Hindlimb muscle (tissue), 1 donor: ENCODE data around the gene SCAANT1. TPM values are rescaled to one million over a fixed set of nuclear protein-coding genes. Genes with fewer than 3 reads are reported as not detected.

Experiments used
- DNase-seq: peaks from one replicate; pipeline ENCODE4 v3.0.0-alpha.2; 2013
- polyA plus RNA-seq: library from polyadenylated mRNA; unstranded; fragments of 120-200 nt; gene quantifications from one replicate; pipeline ENCODE4 v1.2.1, GENCODE V29; 2013; ENCODE audit not compliant: insufficient read length

SCAANT1 gene
- polyA plus RNA-seq, 1 donor: 1.1 TPM

DNA sequence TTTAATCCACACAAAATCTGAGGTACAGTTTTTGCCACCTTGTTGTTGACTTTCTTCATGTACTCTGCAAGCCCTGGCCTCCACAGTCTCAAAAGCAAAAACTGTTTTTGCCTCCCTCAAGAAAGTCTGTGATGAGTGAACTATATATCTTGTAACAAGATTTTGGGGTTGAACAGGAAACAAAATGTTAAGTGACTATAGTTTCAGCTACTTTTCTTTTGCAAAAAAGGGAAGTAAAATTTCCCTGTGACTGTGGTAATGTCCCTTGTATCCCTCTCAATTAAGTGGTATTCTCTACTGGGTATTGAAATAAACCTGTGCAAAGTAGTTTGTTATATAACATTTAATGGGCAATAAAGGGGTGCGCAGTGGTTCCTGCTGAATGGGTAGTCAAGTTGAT is 21.3 kb upstream of the SCAANT1 start:
- no peak for DNase-seq

DNA sequence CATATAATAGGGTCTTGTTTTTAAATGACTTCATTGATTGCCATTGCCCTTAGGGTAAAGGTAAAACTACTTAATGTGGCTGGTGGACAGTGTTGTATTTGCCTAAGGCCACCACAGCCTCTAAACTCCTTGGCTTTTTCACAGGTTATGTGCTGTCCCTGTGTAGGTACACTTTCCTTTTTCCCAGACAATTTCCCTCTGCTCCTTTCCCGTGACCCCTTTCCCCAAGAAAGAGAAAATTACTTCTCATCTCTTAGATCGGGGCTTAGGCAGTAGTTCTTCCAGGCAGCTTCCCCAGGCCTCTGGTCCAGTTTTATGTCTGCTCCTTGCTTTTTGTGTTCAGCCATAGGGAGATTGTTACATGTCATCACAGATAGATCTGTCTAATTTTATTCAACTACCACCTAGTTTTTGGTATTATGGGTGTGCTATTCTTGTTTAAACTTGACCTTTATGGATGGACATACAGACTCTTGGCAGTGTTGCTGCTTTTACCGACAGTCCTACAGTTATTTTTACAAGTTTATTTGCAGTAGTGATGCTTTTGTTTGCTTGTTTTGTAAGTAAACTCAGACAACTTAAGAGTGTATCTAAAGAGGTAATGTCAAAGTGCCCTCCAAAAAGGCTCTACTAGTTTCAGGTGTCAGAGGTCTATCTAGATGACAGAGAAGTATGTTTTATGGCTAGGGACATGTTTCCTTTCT is 20.5 kb upstream of the SCAANT1 start:
- no peak for DNase-seq

DNA sequence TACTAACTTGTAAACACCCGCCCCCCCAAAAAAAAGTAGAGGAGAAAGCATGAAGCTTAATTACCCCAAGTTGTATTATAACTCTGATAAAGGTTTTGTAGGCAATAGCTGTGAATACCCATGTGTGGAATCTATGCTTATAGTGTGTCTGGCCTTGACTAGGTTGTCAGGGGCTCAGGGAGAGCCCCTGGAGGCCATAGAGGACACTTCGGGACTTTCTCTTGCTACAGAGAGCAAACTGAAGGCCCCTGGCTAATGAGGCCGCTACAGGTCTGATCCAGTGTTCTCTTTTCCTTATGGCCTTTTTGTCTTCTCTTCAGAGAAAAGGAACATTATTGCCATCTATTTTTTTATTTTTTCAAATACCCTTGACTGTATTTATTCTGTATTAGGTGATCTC is 19.1 kb upstream of the SCAANT1 start:
- DNase-seq: no peak

DNA sequence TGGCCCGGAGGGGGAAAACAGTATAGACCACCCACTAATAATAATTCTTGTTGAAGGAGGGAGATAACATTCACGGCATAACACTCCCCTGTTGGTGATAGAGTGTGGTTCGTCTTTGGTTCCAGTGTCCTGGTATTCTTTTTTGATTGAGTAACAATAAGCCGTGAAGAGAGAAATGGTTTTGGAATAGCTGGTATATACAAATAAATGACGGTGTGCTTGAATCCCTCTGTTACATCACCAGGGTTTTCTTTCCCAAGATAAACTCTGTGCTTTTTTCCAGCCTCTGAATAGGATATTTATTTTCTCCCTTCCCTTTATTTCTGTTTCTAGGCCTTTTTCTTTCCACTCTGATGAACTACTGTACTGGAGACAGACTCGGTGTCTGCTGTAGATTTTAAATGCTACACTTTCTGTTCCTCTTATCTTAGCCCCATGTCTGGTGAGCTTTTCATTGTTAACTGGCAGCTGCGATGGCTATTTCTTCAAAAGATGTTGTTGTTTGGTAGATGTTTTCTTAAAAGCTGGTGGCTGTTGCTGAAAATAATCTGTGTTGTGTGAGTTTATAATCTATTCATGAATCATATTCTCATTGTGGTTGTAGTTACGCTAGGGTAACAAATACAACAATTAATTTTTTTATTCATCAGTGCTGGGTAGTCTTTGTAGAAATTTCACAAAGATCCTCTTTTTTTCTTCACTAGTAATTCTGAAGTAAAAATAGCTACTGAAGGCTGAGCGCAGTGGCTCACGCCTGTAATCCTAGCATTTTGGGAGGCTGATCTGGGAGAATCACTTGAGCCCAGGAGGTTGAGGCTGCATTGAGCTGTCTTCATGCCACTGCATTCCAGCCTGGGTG is 15.5 kb upstream of the SCAANT1 start:
- no peak for DNase-seq

DNA sequence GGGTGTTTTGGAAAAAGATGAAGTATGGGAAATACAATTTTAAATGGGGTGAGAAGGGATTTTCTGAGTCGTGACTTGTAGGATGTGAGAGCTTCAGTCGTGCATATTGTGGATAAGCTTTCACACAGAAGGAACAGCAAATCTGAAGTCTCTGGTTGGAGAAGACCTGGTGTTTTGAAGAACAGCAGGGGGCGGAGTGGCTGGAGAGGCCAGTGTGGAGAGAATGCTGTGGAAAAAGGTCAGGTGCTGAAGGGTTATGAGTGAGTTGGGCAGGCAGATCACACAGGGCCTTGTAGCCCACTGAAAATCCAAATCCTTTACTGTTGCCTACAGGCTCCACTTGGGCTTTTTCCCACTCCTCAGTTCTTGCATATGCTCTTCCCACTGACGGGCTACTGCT is 14.1 kb upstream of the SCAANT1 start:
- no peak for DNase-seq

DNA sequence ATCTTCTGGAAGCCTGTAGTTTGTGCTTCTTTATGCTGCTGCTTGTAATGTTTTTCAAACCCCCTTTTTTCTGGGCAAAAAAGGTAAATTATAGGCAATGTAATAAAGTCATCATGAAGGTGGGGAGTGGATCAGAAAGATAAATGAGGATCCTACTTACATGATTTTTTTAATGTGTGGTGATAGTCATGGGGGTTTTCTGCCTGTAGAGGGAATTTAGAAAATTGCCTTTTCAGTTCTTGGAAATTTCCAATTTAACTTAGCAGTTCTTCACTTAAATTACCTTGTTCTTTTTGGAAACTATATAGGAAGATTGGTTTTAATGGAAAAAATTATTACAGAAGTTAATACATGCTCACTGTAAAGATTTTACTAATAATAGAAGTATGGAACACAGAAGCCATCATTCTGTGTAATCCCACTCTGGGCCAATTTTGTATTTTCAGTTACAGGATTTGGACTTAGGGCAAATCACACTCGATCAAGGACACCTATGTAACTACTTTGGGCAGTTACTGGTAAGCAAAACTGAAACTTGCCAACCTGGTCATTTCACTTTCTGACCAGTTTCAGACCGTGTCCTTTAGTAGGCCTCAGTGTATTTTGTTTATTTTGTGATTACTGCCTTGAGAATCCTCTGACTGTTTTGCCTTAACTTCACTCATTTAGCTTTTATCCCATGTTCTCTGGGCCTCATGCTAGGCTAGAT is 10.5 kb upstream of the SCAANT1 start:
- no peak for DNase-seq

GRCh38 chr3:63921741-63922482 is 9.7 kb upstream of the SCAANT1 start:
- DNase-seq: no peak

GRCh38 chr3:63920001-63920400 is 7.8 kb upstream of the SCAANT1 start:
- DNase-seq: no peak

- no peak for DNase-seq
These were observed 6.1 kb upstream of the SCAANT1 start for GRCh38 chr3:63918321-63918720.

GRCh38 chr3:63914312-63914711 is 2.1 kb upstream of the SCAANT1 start:
- no peak for DNase-seq

GRCh38 chr3:63912768-63913588 is 795 bp upstream of the SCAANT1 start:
- peak; percentile 63 for DNase-seq

- DNase-seq: no peak
These were observed 692 bp downstream of the SCAANT1 start for GRCh38 chr3:63911509-63911872.

DNA sequence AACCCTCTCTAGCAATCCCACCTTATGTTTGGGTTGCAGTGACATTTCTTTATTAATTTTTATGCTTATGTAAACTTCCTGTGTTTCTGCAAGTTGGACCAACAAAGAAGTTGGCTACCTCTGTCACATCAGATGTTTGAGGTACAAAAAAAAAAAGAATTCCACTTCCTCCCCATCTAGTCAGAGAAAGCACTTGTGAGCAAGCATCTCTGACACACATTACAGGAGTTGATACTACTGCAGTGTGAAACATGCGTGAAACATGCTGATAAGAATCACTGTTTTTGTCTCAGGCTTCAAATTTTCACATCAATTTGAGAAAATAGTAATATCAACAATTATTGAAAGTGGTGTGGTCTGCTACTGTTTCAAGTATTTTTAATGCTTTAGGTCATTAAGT is 1.3 kb downstream of the SCAANT1 start:
- DNase-seq: no peak

DNA sequence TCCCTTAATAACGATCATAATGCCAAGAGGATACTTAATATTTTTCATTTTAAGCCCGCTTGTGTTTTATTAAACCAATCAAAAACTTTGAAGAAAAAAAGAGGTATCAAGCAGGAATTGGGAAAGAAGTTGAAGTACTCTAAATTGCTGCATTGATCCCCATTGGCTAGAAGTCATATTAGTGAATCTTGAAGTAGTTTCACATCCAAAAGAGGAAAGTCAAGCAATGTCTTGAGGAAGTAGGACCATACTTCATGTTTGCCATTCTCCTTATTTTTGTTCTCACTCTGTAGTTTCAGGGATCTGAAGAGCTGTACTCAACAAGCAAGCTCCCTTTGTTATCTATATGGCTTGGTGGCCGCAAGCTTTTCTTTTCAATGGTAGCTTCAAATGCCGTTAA is 2.2 kb downstream of the SCAANT1 start:
- DNase-seq: no peak

DNA sequence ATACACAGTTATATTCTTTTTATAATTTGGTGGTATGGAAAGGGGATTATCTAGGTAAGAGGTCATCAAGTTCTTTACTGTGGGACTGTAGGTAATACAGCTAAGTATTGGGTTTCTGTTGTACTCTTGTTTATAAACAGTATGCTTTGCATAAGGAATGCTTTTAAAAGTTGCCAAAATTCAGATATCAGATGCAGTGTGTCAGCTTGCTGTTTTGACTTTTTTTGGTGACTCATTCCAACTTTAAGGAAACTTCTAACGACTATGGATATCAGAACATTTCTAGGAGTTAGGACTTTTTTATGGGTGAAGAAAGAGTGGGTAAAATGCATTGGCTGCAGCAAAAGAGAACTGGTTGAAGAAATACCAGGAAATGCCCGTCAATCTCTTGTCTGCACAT is 2.8 kb downstream of the SCAANT1 start:
- DNase-seq: no peak

DNA sequence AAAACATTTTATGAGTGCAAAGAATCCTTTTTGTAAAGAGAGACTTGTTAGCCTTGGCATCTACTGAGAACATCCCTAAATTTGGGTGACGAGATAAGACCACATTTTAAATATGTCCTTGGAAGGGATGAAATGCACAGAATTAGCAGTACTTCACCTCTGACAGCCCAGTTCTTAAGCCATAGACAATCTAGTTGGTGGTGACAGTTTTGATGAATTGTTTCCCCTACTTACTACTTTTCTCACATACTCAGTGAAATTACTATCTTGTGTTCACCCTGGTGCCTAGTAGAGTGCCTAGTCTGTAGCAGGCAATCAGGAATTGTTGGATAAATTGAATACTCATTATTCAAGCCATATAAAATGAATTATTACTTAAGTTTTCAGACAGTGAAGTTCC is 3.4 kb downstream of the SCAANT1 start:
- no peak for DNase-seq

DNA sequence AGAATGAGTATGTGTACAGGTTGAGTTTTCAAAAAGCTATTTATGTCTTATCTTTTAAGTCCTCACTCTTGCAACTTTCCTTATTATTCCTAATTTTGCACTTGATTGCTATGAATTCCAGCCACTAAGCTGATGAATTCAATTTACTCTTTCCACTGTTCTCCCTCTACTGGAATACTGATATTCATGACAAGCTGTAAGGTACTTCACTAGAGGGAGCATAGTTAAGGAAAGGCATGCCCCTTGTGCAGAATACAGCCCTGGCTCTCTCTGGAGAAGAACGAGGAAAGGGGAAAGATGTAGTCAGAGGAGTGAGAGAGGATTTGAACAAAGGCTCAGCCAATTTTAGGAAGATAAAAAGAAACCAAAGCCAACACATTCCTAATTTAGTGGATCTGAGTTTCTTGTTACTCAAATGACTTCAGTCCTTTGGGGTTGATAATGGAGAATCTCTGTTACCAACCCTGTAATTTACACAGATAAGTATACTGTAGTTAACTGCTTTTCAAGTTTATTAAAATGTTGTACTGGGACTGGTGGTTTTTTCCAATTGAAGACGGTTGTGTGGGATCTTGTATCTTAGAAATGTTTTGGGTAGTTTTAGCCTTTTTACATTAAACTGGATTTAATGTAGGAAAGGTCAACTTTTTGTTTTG is 4.0 kb downstream of the SCAANT1 start:
- DNase-seq: no peak

GRCh38 chr3:63905731-63906620 is 6.2 kb downstream of the SCAANT1 start:
- DNase-seq: no peak

DNA sequence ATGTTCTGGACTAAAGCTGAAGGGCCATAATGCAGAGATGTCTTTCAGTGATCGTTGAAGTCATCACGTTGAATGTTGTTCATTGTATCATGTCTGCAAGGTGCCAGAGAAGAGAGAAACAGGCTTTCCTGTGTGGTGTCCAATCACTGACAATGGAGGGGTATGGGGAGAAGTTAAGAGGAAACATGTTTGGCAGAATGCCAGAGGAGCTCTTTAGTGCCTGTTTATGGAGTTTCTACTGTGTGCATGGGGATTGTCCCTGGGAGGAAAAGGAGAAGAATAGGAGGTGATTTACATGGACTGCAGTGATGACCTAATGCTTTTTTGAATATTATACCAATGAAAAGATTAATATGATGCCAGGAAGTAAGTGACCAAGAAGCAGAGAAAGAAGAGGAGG is 11.7 kb downstream of the SCAANT1 start:
- DNase-seq: no peak

DNA sequence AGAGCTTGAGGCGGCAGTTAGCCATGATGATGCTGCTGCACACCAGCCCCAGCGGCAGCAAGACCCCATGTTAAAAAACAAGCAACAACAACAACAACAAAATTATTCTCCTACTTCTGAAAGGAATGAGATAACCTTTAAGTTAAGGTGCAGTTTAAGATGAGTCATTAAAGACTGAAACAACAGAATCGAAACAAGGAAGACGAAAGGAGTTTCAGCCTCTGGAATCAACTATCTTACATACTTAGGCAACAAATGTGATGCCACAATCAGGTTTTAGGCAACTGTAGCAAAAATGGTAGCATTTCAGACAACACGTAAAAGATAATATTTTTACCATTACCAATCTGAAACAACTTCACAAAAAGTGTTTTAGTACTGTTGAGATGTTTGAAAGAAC is 12.2 kb downstream of the SCAANT1 start:
- no peak for DNase-seq
